IMR-90 (cell line): ENCODE results near the gene PLCB3.

Experiments used
- BHLHE40 ChIP-seq: fragments of 150-350 bp; IDR thresholded peaks from 2 replicates; pipeline ENCODE4 v1.6.1; 2016; ENCODE audit warnings: mild to moderate bottlenecking, low read depth, low read length
- CEBPB ChIP-seq: IDR thresholded peaks from 2 replicates; pipeline ENCODE4 v1.6.1; 2012; ENCODE audit warnings: low read depth, low read length, improper control_type of control experiment
- CTCF ChIP-seq: conservative IDR thresholded peaks from 2 replicates; pipeline ENCODE4 v1.5.1; 2012; ENCODE audit warnings: mild to moderate bottlenecking, low read depth, low read length, improper control_type of control experiment
- ELK1 ChIP-seq: fragments of 150-350 bp; IDR thresholded peaks from 2 replicates; pipeline ENCODE4 v1.6.1; 2016; ENCODE audit warnings: low read depth, mild to moderate bottlenecking, low read length, moderate library complexity, borderline replicate concordance
- MAFK ChIP-seq: IDR thresholded peaks from 2 replicates; pipeline ENCODE4 v1.6.1; 2012; ENCODE audit warnings: low read depth, low read length, improper control_type of control experiment
- MAZ ChIP-seq: IDR thresholded peaks from 2 replicates; pipeline ENCODE4 v1.6.1; 2012; ENCODE audit warnings: low read depth, mild to moderate bottlenecking, low read length, improper control_type of control experiment, moderate library complexity, borderline replicate concordance
- MXI1 ChIP-seq: IDR thresholded peaks from 2 replicates; pipeline ENCODE4 v1.6.1; 2012; ENCODE audit warnings: low read depth, mild to moderate bottlenecking, low read length, moderate library complexity, borderline replicate concordance
- POLR2A ChIP-seq: IDR thresholded peaks from 2 replicates; pipeline ENCODE4 v1.6.1; 2012; ENCODE audit warnings: mild to moderate bottlenecking, low read depth, low read length
- RAD21 ChIP-seq: IDR thresholded peaks from 2 replicates; pipeline ENCODE4 v1.6.1; 2012; ENCODE audit warnings: low read length, improper control_type of control experiment
- RFX5 ChIP-seq: IDR thresholded peaks from 2 replicates; pipeline ENCODE4 v1.8.0; 2012; ENCODE audit warnings: low read depth, mild to moderate bottlenecking, low read length, moderate library complexity
- SMC3 ChIP-seq: fragments of 150-350 bp; IDR thresholded peaks from 2 replicates; pipeline ENCODE4 v1.6.1; 2016; ENCODE audit warnings: low read depth, mild to moderate bottlenecking, antibody characterized with exemption, low read length, moderate library complexity

- no peak for TF ChIP-seq CTCF
- no peak for TF ChIP-seq POLR2A
- no peak for TF ChIP-seq BHLHE40
- no peak for TF ChIP-seq MAZ
- TF ChIP-seq ELK1 = no peak
- no peak for TF ChIP-seq RAD21
- TF ChIP-seq MAFK = no peak
- no peak for TF ChIP-seq MXI1
- TF ChIP-seq CEBPB = no peak
- no peak for TF ChIP-seq RFX5
- TF ChIP-seq SMC3 = no peak
Measured at GRCh38 chr11:64229744-64230170, 21.6 kb upstream of the PLCB3 start.
